ENCODE results near the gene SLC10A3.

DNA sequence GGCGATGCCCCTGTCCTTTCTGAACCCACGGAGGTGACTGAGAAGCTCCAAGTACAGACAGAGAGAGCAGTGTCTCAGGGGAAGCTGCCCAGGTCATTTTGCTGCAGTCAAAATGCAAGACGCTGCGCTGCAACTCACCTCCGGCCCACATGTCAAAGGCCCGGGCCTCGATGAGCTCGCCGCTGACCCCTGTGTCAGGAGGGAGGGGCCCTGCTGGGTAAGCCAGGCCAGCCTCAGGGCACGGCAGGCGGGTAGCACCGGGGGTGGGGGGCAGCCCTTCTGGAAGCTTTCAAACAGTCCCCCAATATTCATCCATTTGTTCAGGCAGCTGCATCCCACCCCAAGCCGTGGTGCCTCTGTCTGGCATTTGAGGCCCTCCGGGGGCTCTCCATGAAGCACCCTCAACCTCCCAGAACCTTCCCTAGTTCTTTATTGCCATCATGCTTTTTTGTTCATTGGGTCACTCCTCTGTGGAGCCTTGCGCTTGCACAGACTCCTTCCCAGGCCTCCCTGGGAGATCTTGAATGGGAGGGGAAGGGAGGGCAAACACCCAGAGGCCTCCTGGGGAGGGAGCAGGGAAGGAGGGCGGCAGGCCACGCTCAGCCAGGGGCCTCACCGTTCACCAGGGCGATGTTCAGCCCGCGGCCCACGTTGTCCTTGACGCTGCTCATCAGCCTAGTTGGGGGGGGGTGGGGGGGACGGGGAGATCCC, 17.4 kb upstream of the SLC10A3 start:
- TF ChIP-seq LEF1 (IDR thresholded peaks at IDR 0.05; ENCODE audit: borderline replicate concordance) (no peak), SUZ12 (IDR thresholded peaks at IDR 0.05) (no peak), SP1 (IDR thresholded peaks at IDR 0.05) (no peak), NFRKB (IDR thresholded peaks at IDR 0.05) (no peak), FOXK2 (IDR thresholded peaks at IDR 0.05) (no peak), BHLHE40 (IDR thresholded peaks at IDR 0.05; ENCODE audit: borderline replicate concordance) (no peak), FOXA1 (IDR thresholded peaks at IDR 0.05) (no peak), L3MBTL2 (conservative IDR thresholded peaks at IDR 0.05) (no peak), FOXM1 (IDR thresholded peaks at IDR 0.05; ENCODE audit: borderline replicate concordance) (no peak), TARDBP (IDR thresholded peaks at IDR 0.05) (no peak), ELF4 (IDR thresholded peaks at IDR 0.05) (no peak), CTBP1 (IDR thresholded peaks at IDR 0.05; ENCODE audit: borderline replicate concordance) (no peak)

Data from HEK293T (cell line).